Inferior parietal cortex (tissue), 1 donor: ENCODE data around the gene ULBP3.

Experiments
- DNase-seq: peaks from one replicate; pipeline ENCODE4 v3.0.0-alpha.2; 2016; ENCODE audit errors: extremely low spot score

Gene ULBP3

DNA sequence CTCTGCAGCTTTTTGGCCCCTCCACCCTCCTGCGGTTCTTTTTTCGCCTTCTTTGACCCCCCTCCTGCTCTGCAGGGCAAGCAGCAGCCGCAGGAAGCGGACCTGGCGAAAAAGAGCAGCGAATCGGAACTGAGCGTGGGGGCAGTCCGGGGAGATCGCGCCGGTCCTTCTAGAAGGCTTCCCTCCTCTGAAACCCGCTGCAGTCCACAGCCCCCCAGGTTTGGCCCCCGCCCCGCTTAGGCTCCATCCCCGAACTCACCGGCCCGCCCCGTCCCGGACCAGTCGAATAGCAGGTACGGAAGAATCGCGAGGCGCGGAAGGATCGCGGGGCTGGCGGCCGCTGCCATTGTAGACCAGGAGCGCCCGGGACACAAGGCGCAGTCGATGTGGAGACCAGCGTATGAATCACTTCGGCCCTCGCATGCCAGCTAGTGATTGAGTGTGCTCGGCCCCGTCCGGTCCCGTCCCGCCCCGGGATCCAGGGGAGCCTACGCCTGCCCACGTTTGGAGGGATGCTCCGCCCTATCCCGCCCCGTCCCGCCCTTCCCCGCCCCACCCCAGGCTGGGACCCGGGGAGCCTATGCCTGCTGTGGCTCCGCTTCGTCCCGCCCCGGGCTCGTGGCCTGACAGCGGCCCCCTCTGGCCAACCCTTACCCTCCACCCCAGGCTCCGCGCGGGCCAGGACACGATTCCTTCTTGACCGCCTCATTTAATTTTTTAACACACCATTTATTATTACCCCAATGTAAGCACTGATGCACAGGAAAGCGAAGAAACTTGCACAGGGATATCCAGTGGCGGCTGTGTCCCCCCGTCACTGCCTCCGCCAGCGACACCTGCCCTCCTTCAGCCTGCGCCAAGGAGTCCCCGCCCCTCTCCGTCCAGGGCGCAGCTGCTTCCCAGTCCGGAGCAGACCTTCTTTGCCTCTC is at the start of gene ULBP3:
TSS of gene ULBP3 (minus strand) at position 402 of the 929 bp plus-strand sequence. CDS start at position 347, 55 bp downstream.
- DNase-seq: no peak

DNA sequence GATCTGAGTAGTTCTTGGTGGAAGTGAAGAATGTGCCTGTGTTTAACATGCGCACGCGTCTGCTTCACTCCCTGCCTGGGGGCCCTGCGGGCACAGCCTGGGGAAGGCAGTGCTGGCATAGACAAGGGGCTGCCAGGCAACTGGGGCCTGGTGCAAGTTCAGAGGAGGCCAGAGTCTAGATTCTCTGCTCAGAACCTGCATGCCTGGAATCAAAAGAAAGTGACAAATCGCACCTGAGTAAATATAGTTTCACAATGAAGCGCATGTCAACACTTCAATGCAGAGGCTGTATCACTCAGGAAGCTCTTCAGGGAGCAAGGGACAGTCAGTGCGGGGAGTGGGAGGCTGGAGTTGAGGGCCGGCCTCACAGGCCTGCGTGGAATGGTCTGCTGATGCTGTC is 49.7 kb upstream of the ULBP3 start:
- DNase-seq: no peak

DNA sequence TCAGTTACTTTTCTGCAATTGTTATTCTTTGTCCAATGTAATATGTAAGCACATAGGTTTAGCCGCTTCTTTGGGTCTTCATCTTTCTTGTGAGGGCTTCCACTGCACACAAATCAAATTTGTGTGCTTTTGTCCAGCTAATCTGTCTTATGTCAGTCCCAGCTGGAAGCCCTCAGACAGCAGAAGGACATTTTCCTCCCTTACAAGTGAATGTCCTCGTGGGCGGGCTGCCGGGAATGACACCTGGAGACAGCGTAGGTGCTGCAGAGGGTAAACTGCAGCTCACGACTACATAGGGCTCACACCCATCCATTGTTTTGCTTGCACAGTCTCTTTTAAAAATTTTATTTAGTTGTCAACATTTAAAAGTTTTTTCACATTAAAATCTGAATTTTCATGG is 49.3 kb upstream of the ULBP3 start:
- DNase-seq: no peak

DNA sequence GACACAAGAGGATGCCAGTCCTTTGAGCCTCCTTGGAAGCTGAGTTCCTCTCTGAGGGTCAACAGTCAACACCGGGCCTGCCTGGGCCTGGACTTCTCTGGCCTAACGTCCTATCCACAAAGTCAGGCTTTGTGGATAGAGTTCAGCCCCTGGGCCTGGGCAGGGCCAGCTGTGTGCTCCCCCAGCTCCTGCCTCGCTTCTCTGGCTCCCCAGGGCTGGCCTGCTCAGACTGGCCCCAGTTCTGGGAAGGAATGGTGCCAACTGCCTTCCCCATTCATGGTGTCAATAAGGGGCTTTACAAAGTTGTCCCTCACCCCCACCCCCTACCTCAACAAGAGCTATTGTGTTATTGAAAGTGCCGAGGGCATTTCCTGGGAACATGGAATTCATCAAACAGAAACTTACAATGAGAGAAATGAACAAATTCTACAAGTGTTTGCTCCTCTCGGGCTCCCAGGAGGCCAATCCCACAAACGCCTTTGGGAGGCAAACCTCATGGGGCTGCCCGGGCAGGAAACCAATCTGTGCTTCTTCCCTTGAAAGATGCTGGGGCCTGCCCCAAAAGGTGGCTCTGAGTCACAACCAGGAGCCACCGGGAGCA is 47.4 kb upstream of the ULBP3 start:
- no peak for DNase-seq

DNA sequence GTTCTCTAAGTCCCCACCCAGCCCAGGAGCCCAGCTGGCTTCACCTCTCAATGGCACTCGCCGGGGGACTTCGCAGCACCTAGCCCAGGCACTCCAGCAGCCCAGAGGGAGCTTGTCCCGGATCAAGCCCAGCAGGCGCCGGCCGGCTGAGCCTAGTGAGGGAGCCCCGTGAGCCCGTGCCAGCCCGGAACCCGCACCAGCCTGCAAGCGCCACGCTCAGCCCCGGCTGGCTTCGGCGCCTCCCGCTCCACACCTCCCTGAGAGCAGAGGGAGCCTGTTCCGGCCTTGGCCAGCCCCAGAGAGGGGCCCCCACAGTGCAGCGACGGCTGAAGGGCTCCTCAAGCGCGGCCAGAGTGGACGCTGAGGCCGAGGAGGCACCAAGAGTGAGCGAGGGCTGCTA is 46.8 kb upstream of the ULBP3 start:
- DNase-seq: no peak

DNA sequence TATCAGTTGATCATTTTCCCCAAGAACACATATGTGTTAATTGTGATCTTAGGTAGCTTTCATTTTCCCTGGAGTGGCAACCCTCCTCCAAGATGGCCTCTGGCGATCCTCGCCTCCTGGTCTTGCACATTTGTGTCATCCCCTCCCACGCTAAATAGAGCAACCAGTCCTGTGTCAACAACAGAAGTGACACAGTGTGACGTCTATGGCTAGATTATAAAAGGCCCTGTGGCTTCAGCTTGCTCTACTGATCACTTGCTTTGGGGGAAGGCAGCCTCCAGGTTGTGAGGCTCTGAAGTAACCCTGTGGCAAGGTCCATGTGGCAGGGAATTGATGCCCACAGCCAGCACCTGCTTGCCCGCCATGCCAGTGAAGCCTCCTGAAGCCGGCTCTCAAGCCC is 43.3 kb upstream of the ULBP3 start:
- no peak for DNase-seq

DNA sequence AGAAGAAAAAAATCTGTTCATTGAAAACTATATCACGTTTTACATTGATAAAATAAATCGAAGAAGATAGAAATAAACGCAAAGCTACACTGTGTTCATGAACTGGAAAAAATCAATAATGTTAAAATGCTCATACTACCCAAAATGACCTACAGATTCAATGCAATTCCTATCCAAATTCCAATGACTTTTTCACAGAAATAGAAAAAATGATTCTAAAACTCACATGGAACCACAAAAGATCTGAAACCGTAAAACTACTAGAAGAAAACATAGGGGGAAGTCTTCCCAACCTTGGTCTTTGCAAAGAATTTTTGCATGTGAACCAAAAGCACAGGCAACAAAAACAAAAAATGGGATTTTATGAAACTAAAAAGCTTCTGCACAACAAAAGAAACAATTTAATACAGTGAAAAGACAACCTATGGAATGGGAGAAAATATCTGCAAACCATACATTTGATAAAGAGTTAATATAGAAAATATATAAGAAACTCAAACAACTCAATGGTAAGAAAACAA is 33.9 kb upstream of the ULBP3 start:
- DNase-seq: no peak

DNA sequence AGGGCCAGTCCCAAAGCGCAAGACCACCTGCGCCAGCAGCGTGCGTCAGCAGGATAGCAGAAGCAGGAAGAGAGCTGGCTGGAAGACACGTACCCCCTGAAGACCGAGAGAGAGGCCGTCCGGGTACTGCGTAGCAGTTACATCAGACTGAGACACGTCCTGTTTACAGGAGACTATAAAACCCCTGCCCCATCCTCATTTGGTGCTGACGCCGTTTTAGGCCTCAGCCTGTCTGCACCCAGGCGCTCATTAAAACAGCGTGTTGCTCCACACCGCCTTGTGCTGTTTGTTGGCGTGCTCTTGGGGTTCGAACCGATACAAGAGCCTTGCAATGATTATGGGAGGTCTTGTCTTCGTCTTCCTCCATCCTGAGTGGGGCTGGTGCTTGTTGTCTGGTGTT is 31.8 kb upstream of the ULBP3 start:
- DNase-seq: no peak

DNA sequence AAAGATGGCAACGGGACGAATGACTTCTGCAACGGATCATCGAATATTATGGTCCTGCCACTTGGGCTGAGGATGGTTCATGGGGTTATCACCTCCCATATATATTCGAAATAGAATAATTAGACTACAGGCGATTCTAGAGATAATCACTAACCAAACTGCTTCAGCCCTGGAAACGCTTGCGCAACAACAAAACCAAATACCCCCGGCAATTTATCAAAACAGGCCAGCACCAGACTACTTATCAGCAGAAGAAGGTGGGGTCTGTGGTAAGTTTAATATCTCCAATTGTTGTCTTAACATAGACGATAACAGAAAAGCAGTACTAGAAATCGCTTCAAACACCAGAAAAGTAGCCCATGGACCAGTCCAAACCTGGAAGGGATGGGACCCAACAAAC is 31.0 kb upstream of the ULBP3 start:
- DNase-seq: no peak

DNA sequence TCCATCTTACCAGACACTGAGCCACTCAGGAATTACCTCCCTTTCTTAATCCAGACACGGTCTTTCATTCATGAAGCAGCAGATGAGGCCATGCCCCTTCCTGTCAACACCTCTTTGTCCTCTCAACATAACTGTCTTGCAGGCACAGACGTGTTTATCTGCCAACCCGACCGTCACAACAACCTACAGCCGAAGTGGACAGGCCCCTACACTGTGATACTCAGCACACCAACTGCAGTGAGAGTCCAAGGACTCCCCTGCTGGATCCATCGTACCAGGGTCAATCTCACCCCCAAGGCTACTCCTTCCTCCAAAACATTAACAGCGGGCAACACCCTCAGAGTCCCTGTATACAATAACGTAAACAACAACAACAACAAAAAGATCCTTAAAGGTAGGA is 30.6 kb upstream of the ULBP3 start:
- no peak for DNase-seq

DNA sequence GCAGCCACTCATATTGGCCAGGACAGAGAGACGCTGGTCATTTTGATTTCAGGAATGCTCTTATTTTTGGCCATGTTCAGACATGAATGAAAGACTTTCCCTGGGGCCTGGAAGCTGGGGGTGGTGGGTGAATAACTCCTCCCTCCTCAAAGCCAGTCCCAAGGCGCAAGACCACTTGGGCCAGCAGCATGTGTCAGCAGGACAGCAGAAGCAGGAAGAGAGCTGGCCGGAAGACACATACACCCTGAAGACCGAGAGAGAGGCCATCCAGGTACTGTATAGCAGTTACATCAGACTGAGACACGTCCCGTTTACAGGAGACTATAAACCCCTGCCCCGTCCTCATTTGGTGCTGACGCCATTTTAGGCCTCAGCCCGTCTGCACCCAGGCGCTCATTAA is 29.2 kb upstream of the ULBP3 start:
- no peak for DNase-seq

DNA sequence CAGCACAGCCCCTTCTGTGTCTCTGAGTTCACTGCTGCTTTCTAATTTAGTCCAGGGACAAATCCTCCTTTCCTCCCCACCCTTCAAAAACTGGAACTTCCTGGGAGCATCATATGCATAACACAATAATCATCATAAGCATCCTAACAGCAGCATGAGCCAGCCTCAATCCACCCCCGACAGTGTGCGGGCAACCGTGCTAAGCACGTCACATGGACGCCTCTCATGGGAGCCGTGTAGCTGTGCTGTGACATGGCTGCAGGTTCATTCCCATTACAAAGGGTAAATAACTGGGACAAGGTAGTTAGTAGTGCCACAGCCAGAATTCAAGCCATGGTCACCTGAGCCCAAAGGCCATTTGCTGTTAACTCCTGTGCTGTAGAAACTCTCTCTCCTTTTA is 24.5 kb upstream of the ULBP3 start:
- DNase-seq: no peak

DNA sequence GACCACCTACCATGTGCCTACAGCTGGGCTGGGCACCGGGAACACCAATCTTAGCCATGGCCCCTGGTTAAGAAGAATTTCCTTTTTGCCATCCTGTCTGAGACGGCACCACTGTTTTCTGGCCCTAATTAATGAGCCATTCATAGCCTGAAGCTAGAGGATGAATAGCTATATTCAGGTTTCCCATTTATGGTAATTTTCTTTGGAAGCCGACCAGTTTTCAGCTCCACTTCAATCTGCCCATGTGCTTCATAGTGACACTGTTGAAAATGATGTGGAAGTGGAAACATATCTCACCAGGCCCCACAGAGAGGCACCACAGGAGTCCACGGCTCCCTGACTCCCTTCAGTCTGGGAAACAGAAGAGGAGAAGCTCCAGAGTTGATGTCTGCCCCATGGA is 22.6 kb upstream of the ULBP3 start:
- DNase-seq: peak; percentile 74

DNA sequence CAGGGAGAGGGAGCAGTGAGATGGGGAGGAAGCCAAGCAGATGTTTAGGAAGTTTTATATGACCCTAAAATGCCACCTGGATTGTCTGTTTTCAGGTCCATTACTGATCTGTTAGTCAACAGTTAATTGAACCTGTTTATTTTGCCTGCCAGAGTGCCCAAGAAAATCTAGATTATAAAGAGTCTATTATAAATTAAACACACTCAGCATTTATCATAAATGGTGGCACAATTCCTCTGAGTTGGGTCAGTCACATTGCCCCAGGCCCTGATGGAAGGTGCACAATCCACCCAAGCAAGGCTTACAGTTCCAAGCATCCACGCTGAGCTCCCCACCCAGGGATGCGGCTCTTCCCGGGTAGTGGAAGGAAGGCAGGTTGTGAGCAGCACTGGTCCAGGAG is 21.4 kb upstream of the ULBP3 start:
- no peak for DNase-seq

DNA sequence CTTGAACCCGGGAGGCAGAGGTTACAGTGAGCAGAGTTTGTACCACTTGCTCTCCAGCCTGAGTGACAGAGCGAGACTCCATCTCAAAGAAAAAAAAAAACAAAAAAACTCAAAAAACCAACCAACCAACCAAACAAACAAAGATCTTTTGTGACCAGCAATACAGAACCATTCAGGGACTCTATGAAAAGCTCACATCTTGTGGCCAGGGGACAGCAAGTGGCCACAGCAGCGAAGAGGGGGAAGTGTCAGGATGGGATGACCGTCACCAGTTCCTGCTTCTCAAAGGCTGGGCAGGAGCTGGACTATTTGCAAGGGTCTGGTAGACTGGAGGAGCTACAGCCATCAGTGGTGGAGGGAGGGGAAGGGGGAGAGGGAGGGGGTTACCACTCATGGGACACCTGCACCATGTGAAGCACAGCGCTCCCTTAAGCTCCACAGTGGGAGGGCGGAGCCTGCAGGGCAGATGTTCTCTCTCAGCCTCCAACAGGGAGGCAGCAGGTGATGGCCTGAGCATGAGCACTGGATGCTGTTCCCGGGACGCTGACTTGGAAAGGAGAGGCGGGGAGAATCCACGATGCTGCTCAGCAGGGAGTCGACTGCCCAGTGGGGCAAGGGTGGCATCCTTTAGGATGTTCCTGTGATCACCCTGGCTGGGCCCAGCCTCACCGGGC is 19.7 kb upstream of the ULBP3 start:
- no peak for DNase-seq

DNA sequence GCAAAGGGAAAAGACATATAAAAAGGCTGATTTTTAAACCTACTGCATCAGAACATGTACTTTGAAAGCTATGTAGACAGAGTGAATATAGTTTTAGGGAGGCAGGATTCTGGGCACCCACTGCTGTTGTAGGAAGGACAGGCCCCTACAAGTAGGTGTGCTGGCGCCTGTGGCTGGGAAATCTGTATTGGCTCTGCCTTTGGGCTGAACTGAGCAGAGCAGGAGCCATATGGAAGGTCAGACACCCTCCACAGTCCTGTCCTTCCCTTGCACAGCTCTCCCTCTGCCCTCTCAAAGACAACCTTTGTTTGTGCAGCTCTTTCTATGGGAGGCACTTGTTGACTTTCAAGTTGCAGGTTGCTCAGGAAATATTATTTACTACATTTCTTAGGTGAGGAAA is 18.4 kb upstream of the ULBP3 start:
- DNase-seq: no peak

DNA sequence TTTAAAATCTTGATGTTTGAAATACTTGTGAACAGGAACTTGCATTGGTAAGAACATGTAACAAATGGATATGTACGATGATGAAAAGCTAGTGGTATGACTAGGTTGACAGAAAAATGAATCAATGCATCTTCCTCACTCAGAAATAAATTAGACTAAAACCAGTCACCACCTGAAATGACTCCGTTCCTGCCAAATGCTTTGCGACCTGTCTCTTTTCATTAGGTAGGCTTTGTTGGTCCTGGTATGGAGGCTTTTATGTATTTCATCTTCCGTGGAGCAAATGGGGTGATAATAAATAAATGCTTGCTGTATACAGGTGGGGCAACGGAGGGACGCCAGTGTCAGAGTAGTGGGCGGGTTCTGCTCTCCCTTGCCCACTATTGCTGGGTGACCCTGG is 17.1 kb upstream of the ULBP3 start:
- no peak for DNase-seq

DNA sequence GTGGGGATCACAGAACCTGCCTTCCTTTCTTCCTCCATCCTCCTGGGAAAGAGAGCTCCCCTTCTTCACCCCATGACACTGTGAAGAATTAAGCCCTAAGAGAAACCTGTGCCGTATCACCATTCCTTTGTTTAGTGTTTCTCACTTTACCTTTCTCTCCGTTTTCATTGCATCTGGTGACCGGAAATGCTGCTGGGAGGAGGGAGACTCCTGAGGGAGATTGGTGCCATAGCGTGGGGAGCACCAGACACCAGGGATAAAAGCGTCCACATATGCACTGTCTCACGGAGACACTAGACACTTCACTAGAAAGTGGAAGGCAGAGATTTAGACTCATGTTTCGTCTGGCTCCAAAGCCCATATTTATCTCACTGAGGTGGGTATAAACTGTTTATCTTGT is 15.5 kb upstream of the ULBP3 start:
- no peak for DNase-seq

DNA sequence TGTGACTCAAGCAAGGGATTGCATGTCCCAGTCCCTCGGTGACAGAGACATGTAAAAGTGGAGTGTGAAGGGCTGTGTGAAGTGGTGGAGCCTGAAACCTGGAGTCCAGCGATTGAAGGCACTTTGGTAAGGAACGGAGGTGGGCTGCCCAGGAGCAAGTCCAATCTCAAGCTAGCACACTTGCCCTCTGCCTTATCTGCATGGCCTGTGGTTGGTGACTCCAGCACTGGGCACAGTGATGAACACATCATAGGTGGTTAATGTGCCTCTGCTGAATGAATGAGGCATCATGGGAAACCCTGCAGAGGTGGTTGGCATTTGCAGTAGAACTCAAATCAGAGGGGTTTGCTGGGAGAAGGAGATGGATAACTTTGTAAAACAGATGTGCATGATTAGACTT is 14.9 kb upstream of the ULBP3 start:
- no peak for DNase-seq

DNA sequence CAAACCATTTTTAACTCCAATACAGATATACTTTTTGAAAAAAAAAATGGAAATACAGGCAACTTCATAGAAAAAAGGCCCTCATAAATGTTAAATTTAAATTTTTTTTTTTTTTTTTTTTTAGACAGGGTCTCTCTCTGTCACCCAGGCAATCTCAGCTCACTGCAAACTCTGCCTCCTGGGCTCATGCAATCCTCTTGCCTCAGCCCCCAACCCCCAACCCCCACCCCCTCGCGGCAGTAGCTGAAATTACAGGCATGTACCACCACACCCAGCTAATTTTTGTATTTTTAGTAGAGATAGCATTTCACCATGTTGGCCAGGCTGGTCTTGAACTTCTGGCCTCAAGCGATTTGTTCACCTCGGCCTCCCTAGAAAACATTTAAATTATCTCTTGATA is 12.8 kb upstream of the ULBP3 start:
- no peak for DNase-seq

DNA sequence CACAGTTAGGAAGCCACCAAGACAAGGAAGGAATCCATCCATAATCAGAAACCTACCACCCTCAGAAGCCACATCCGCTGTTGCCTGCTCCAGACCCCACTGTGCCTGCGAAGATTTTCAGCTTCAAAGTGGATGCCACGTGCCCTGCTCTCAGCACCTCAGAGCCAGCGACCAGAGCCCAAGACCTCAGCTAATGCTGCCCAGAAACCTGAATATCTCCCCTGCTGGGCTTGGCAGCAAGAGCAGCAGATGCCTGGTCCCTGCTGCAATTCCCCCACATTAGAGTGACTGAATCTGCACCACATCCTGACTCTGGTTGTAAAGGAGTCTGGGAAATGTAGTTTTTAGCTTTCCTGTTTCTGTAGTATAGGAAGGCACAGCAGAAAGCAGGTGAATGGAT is 10.7 kb upstream of the ULBP3 start:
- DNase-seq: no peak

DNA sequence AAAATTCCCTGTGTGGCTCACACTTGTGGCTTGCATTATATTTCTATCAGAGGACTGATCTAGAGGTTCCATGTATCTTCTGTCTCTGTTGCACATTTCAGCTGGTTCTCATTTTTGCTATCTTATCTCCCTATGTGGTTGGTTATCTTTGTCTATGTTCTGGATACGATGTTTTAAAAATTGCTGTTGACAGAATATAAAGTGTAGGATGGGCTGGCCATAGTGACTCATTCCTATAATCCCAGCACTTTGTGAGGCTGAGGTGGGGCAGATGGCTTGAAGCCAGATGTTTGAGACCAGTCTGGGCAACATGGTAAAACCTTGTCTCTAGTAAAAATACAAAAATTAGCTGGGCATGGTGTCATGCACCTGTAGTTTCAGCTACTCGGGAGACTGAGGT is 9.9 kb upstream of the ULBP3 start:
- DNase-seq: no peak
